ENCODE measurements around the gene DYNLT5.

DNA sequence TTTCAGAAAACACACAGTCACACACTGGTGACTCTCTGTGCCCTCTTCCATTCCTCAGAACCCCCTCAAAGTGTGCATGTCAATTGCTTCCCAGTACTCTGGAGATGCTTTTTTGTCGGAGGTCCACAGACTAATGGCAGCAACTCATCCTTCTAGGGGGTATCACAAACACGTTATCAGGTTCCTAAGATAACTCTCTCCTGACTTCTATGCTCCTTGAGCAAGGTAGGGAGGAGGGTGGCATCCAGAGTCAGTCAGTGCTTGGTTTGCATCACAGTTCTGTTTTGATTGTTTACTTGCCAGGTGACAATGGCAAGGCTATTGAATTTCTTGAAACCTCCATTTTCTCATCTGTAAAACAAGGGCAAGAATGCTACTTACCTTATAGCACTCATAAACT lies 39.4 kb upstream of the DYNLT5 start:
- TF ChIP-seq, protein P1, sequence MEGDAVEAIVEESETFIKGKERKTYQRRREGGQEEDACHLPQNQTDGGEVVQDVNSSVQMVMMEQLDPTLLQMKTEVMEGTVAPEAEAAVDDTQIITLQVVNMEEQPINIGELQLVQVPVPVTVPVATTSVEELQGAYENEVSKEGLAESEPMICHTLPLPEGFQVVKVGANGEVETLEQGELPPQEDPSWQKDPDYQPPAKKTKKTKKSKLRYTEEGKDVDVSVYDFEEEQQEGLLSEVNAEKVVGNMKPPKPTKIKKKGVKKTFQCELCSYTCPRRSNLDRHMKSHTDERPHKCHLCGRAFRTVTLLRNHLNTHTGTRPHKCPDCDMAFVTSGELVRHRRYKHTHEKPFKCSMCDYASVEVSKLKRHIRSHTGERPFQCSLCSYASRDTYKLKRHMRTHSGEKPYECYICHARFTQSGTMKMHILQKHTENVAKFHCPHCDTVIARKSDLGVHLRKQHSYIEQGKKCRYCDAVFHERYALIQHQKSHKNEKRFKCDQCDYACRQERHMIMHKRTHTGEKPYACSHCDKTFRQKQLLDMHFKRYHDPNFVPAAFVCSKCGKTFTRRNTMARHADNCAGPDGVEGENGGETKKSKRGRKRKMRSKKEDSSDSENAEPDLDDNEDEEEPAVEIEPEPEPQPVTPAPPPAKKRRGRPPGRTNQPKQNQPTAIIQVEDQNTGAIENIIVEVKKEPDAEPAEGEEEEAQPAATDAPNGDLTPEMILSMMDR (conservative IDR thresholded peaks at IDR 0.05; ENCODE audit: low read length), result no peak
- no peak for TF ChIP-seq EZH2phosphoT487 (IDR thresholded peaks at IDR 0.05; ENCODE audit: borderline replicate concordance)
